Right forelimb (tissue), 1 donor: ENCODE results near the gene CDCA7.
A peak's percentile ranks its signal among the peaks of the same experiment; 100 is the strongest.
"Not testable (repeated sequence)": the region's sequence is repeated elsewhere in the genome, so short reads cannot be mapped to it uniquely, and the experiment has no call there.

Experiments
- DNase-seq: peaks from one replicate; pipeline ENCODE4 v3.0.0-alpha.2; 2018

The CDCA7 gene

GRCh38 chr2:173370198-173370597 lies 15.5 kb downstream of the CDCA7 start:
- DNase-seq = no peak

GRCh38 chr2:173371023-173371422 lies 16.4 kb downstream of the CDCA7 start:
- no peak for DNase-seq

- no peak for DNase-seq
These were observed 18.6 kb downstream of the CDCA7 start for GRCh38 chr2:173373290-173373689.

- DNase-seq = no peak
These were observed 20.0 kb downstream of the CDCA7 start for GRCh38 chr2:173374634-173375033.

DNA sequence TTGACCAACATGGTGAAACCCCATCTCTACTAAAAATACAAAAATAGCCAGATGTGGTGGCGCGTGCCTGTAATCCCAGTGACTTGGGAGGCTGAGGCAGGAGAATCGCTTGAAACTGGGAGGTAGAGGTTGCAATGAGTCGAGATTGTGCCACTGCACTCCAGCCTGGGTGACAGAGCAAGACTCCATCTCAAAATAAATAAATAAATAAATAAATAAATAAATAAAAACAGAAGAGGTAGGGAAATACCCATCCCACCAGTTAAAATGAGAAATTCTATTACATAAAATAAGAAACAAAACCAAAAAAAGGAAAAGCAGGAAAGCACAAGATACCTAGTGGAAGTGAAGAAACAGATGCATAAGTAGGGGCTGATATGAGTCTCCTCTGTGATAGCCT lies 30.9 kb downstream of the CDCA7 start:
- not testable (repeated sequence) for DNase-seq

DNA sequence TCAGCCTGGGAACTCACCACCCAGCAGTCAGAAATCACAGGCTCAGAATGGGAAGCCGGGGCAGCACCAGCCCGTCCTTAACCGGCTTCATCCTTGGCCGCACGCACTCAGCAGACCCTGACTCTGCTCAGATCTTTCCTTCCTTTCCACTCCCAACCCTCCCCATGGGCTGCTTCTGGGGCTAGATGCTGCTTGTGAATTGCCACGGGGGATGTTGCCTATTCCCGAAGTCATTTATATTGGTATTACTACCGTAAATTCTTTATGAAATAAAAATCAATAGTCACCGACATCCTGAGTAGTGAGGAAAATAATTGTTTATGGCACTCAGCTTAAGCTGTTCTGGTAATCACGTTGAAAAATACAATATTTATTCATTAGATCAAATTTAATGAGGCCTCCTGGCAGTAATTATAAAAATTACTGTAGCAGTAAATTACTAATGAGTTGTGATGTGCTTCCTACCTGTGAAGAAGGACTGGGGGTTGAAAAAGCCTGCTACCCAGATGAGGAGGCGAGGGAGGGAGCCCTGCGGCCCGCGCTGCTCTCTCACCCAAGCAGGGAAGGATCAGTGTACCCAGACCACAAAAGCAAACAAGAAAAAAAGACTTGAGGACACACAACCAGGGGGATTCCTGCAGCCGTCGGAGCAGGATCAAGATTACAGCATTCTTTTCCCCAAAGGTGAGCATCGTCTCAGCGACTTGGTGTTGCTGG lies 31.5 kb downstream of the CDCA7 start:
- DNase-seq = no peak

GRCh38 chr2:173386738-173387065 lies 32.0 kb downstream of the CDCA7 start:
- DNase-seq = no peak

- DNase-seq = no peak
These were observed 32.4 kb downstream of the CDCA7 start for GRCh38 chr2:173387079-173387478.

DNA sequence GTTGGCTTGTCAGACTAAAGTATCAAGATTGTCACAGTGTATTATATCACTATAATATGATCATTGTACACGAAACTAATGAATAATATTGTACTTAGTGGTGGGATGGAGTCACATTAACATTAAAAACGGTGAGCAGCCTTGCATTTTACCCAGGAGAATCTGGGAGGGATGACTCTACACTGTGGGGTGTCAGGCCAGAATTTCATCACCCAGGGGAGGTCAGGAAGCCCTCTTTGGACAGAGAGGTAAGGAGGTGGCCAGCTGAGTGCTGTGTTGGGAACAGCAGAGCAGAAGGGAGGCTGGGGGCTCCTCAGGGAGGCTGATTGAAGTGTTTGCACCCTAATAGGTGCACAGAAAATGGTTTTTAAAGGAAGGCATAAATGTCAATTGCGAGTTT lies 33.0 kb downstream of the CDCA7 start:
- no peak for DNase-seq

DNA sequence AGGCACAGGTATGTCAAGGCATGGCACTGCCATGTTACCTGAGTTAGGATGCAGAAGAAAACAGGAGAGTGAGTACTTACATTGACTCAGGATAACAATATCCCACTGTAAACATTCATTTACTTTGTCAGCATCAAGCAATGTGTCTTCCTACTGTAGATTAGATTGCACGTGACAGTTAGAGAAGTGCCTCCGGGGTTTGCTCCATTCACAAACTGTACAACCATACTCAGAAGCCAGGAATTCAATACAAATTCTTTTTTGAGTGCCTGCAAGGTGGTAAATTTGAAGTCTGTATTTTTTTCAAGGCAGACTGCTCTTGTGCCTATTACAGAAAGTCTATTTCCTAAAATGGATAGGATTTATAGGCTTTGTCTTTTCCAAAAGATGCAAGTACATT lies 34.1 kb downstream of the CDCA7 start:
- no peak for DNase-seq

GRCh38 chr2:173390036-173390435 lies 35.4 kb downstream of the CDCA7 start:
- DNase-seq = no peak

DNA sequence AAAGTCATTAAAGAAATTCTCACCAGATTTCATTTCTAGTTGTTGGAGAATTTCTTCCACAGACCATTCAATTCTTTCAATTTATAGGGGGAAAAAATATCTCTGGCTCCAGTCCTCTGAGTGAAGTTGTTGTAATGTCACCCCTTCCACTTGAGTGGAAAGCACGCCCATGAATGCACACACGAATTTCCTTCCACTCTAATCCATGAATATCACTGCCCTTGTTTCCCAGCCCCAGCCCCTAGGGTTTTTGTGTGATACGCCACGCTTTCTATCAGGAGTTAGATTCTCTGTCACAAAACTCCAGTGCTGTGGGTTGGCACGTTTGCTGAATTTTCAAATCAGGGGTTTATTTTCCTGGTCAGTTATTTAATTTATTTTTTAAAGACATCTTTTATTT lies 38.1 kb downstream of the CDCA7 start:
- DNase-seq = no peak

DNA sequence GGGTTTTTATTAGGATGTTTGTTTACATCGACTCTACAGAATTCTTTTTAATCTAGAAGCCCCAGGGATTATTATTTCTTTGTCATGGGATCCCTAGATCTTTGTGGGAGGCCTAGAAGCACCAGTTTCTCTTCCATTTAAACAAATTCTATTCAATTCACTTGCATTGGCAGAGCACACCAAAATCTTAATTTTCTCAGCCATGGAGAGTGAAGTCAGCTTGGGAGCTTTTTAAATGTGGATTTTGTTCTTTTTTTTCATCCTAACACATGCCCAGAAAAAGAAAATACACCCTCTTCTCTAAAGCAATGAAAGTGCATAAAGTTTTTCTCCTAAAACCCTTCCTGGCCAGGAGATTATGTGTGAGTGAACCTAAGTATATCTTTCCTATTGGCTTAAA lies 38.5 kb downstream of the CDCA7 start:
- DNase-seq = no peak

GRCh38 chr2:173393636-173394035 lies 39.0 kb downstream of the CDCA7 start:
- no peak for DNase-seq

DNA sequence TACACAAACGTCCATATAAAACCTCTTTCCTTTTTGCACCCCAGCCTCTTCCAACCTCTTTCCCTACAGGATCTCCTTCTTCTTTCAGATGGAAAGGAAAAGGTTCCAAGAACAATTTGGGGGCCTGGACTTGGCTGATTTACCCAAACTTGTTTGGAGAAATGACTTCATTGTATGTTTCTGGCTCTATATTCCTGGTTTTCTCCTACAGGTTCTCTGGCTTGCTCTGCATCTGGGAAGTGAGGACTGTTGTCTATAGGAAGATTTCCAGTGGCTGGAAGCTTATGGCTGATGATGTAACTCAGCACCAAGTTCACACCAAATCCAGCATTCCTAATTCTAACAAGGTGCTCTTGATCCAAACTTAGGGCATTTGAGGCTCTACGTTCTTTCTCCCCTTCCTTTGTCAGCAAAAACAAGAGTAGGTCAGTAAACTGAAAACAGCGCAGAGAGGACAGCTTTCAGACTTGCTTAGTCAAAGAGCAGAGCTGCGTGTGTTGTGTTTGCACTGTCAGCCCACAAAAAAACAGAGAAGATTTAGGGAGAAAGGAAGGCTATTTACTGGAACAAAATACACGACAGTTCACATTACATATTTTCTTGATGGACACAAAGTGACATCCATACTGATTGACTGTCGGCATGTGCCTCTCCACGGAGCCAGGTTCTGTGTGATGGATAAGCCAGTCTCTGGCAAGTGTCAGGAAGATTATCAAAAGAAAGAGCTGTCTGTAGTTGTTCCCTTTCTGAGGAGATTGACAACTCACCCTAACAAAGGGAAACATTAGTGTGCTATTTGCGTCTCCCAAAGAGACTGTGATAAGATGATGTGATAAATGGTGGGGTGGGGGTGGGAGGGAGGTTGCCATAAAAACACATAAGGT lies 39.7 kb downstream of the CDCA7 start:
- DNase-seq = no peak

DNA sequence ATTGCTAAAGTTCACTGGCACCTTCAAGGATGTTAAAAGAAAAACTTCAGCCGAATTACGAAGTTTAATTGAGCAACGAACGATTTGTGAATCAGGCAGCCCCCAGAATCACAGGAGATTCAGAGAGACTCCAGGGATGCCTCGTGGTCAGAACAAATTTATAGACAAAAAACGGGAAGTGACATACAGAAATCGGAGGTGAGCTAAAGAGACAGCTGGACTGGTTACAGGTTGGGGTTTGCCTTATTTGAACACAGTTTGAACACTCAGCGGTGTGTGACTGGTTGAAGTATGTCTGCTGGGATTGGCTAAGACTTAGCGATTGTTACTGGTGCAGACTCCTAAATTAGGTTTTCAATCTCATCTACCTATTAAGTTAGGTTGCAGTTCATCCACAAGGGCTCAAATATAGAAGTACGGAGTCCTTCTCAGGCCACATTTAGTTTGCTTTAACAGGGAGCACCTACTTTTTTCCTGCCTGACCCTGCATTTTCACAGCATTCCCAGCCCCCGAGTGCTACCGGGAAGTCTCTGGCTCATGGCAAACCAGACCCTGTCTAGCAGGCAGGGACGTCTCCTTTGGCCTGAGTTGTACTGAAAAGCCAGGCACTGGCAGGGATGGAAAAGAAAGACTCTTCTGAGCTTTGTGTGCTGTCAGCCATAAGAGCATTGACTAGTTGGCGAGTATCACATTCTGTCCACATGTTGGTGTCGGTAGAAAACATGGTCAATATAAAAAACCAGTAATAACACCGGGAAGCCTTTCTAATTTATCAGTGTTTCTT lies 41.1 kb downstream of the CDCA7 start:
- DNase-seq = no peak

GRCh38 chr2:173397539-173397938 lies 42.9 kb downstream of the CDCA7 start:
- DNase-seq = no peak

DNA sequence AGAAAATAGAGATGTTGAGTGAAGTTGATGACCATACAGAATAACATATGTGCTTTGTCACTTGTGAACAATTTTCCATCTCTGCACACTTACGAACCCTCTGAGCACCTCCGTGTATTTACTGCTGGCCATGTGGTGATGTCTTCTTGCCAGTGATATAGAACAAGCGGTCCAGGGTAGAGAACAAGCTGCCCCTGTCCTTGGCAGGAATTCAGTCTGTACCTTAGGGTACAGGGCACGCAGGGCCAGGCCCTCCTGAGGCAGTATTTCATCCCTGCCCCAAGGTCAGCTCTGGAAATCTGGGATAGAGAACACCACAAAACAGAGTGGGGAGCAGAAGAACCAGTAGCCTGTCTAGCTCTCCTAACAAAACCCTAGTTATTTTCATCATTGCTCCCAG lies 44.6 kb downstream of the CDCA7 start:
- DNase-seq = no peak

- no peak for DNase-seq
These were observed 46.1 kb downstream of the CDCA7 start for GRCh38 chr2:173400760-173401159.

DNA sequence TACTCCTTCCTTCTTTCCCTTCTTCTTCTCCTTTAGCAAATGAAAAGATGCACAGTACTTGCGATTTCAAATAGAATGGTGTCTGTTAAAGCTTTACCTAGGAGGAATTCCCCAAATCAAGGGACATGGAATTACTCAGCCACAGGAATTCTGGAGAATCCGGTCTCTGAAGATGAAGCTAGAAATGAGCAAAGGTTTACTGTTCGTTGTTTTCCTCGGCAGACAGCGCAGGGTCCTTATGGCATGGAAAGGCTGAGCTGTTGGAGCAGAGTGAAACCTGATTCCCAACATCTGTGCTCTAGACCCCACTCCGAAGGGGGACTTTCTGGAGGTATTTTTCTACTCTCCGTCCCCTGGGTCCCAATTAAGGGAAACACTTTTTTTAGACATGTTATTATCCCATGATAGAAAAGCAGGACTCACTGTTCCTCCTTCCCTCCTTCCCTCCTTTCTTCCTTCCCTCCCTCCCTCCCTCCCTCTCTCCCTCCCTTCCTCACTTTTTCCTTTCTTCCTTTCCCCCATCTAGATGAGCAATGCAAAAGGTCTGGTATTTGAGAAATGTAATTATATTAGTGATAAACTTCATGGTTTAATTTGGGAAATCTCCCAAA lies 47.1 kb downstream of the CDCA7 start:
- DNase-seq = peak; percentile 56

DNA sequence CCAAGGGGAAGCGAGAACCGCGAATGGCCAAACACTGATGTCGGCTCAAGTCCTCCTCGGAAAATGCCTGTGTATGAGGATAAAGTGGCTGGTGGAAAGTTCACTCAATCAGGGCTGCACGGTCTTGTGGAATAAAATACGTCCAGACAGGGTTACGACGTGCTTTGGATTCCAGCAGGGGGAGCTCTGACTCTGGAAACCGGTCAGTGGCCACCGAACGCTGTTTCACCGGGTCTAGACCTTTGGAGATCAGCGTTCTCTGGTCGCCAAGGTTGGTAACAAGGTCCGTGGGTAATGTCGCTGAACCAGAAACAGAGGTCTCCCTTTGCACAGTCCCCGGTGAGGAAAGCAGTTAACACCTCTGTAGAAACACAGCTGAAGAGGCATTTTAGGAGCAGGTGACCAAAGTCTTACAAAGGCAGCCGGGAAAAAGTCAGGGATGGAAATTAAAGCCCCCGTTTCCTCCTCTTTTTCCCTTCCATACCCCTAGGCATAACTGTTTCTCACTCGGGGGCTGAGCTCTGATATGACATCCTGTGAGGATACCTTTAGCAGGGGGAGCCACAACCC lies 47.8 kb downstream of the CDCA7 start:
- peak; percentile 87 for DNase-seq

- DNase-seq = no peak
These were observed 50.4 kb downstream of the CDCA7 start for GRCh38 chr2:173404841-173405750.
